K562 (cell line): Measurements from ENCODE around the gene CPLANE2. TPM values are rescaled to one million over a fixed set of nuclear protein-coding genes. Genes with fewer than 3 reads are reported as not detected.
A peak's percentile ranks its signal among the peaks of the same experiment; 100 is the strongest.

Experiments
- CCNT2 ChIP-seq: IDR thresholded peaks from 2 replicates; pipeline ENCODE4 v1.6.1; 2011; ENCODE audit warnings: borderline replicate concordance, low read depth, mild to moderate bottlenecking, moderate library complexity, mixed read lengths, low read length; ENCODE audit not compliant: insufficient read length; ENCODE audit errors: extremely low read depth
- CSDE1 ChIP-seq, 2 experiments: fragments of 450-650 bp; IDR thresholded peaks; 2 replicates each; pipeline ENCODE4 v1.6.1; 2016; ENCODE audit warnings: mild to moderate bottlenecking in 1 of 2
- FOXO4 ChIP-seq: fragments of 450-650 bp; formaldehyde crosslinking; IDR thresholded peaks from 2 replicates; pipeline ENCODE4 v1.4.0; 2020; ENCODE audit warnings: mild to moderate bottlenecking, moderate library complexity
- GTF3C2 ChIP-seq: IDR thresholded peaks from 3 replicates; pipeline ENCODE4 v1.6.1; 2011; ENCODE audit warnings: borderline replicate concordance, mild to moderate bottlenecking, moderate library complexity; ENCODE audit not compliant: insufficient read length; ENCODE audit errors: extremely low read depth
- HOMEZ ChIP-seq: fragments of 250-450 bp; sonication (Bioruptor Pico); IDR thresholded peaks from 2 replicates; pipeline ENCODE4 v1.4.0; 2020; ENCODE audit warnings: mild to moderate bottlenecking, moderate library complexity
- MEIS2 ChIP-seq: fragments of 450-650 bp; IDR thresholded peaks from 2 replicates; pipeline ENCODE4 v1.6.1; 2014; ENCODE audit warnings: mild to moderate bottlenecking; ENCODE audit not compliant: partially characterized antibody
- MTA2 ChIP-seq: fragments of 450-650 bp; IDR thresholded peaks from 2 replicates; pipeline ENCODE4 v1.6.1; 2016; ENCODE audit warnings: low read depth
- SPI1 ChIP-seq: IDR thresholded peaks from 2 replicates; pipeline ENCODE4 v1.6.1; 2011; ENCODE audit warnings: low read depth, low read length, control low read depth, borderline replicate concordance
- THAP12 ChIP-seq: fragments of 250-450 bp; sonication (Bioruptor Pico); IDR thresholded peaks from 2 replicates; pipeline ENCODE4 v1.9.0; 2021; ENCODE audit warnings: mild to moderate bottlenecking, inconsistent platforms
- THRB ChIP-seq: fragments of 450-650 bp; formaldehyde crosslinking; conservative IDR thresholded peaks from 2 replicates; pipeline ENCODE4 v1.4.0; 2022; ENCODE audit warnings: mild to moderate bottlenecking, missing genetic modification characterization
- XRCC5 ChIP-seq: fragments of 200-400 bp; formaldehyde crosslinking; IDR thresholded peaks from 2 replicates; pipeline ENCODE4 v1.6.1; 2017; ENCODE audit warnings: low read depth, mild to moderate bottlenecking, low read length
- ZBTB34 ChIP-seq: fragments of 250-450 bp; sonication (Bioruptor Pico); IDR thresholded peaks from 2 replicates; pipeline ENCODE4 v1.8.0; 2021; ENCODE audit warnings: mild to moderate bottlenecking, moderate library complexity
- ZNF133 ChIP-seq: fragments of 250-450 bp; sonication (Bioruptor Pico); IDR thresholded peaks from 2 replicates; pipeline ENCODE4 v1.4.0; 2020; ENCODE audit warnings: mild to moderate bottlenecking
- ZNF24 ChIP-seq: fragments of 450-650 bp; IDR thresholded peaks from 2 replicates; pipeline ENCODE4 v1.6.1; 2016
- polyA plus RNA-seq, 8 experiments: library from polyadenylated mRNA; depleted of rRNA in 4 of 8; stranded (reverse) in 5 of 8; unstranded in 3 of 8; fragments of >200 nt; fragmentation: Nextera tagmentation in 2 of 8; fragmentation: Illumina TruSeq in 1 of 8; extraction: Ambion mirVana in 2 of 8; extraction: Trizol in 1 of 8; gene quantifications; 2 replicates each; pipeline versions ENCODE4 v1.2.1 to v1.2.3, GENCODE V29; 2011 to 2014; ENCODE audit warnings: inconsistent platforms in 1 of 8, missing spikeins in 1 of 8
- total RNA-seq, 7 experiments: library from RNA; depleted of rRNA in 6 of 7; stranded (reverse); fragments of >200 nt in 6 of 7; fragmentation: Illumina TruSeq in 2 of 7; extraction: Trizol in 2 of 7; gene quantifications; 2 replicates each; pipeline versions ENCODE4 v1.2.1 to v1.2.3, GENCODE V29; 2011 to 2021; ENCODE audit warnings: low replicate concordance in 1 of 7

The CPLANE2 gene
- total and polyA plus RNA-seq, 9 of the 15 experiments (the other 6 are each of a cell fraction or from before 2014, with no cell fraction given) = 0.17 to 20.9 (median 8.1) TPM

- TF ChIP-seq ZNF24 (peak; percentile 41; the same call in 1 of the 2 replicates), THRB (CRISPR knock-in tag) (peak; percentile 64; the same call in 1 of the 2 replicates), ZBTB34 (CRISPR knock-in tag) (peak; percentile 66; the same call in 1 of the 2 replicates), HOMEZ (peak; percentile 51; the same call in 1 of the 2 replicates), MEIS2 (peak; percentile 45), GTF3C2 (no peak), FOXO4 (CRISPR knock-in tag) (no peak), CSDE1 (IDR thresholded peaks at IDR 0.05) (no peak; a peak in 1 of 4 replicates), SPI1 (peak; percentile 36; the same call in 1 of the 2 replicates), XRCC5 (no peak), THAP12 (CRISPR knock-in tag) (no peak), MTA2 (peak; percentile 84), ZNF133 (CRISPR knock-in tag) (no peak; the same call in 1 of the 2 replicates), CCNT2 (peak; percentile 28)
Measured at GRCh38 chr1:16248603-16249516, 11.9 kb upstream of the CPLANE2 start (continued).
